Osteocyte (in vitro differentiated cells): ENCODE data around the gene ADAM8. TPM values are rescaled to one million over a fixed set of nuclear protein-coding genes. Genes with fewer than 3 reads are reported as not detected.

ENCODE experiments used
- DNase-seq: peaks from one replicate; pipeline ENCODE4 v3.0.0; 2021; ENCODE audit warnings: mixed read lengths; ENCODE audit not compliant: unreplicated experiment; ENCODE audit errors: extremely low spot score
- H3K27ac Mint-ChIP-seq: one replicate; pipeline ENCODE4 v1.8.0; 2021; ENCODE audit warnings: mild to moderate bottlenecking, mixed read lengths; ENCODE audit not compliant: unreplicated experiment
- H3K27me3 Mint-ChIP-seq: one replicate; pipeline ENCODE4 v1.8.0; 2021; ENCODE audit warnings: mixed read lengths; ENCODE audit not compliant: unreplicated experiment
- H3K36me3 Mint-ChIP-seq: one replicate; pipeline ENCODE4 v1.8.0; 2021; ENCODE audit warnings: mixed read lengths; ENCODE audit not compliant: unreplicated experiment
- H3K4me1 Mint-ChIP-seq: one replicate; pipeline ENCODE4 v1.8.0; 2021; ENCODE audit warnings: mixed read lengths; ENCODE audit not compliant: unreplicated experiment
- H3K4me3 Mint-ChIP-seq: one replicate; pipeline ENCODE4 v1.8.0; 2021; ENCODE audit warnings: mild to moderate bottlenecking, moderate library complexity, mixed read lengths; ENCODE audit not compliant: unreplicated experiment
- H3K9me3 Mint-ChIP-seq: one replicate; pipeline ENCODE4 v1.8.0; 2021; ENCODE audit warnings: mixed read lengths; ENCODE audit not compliant: unreplicated experiment
- CTCF ChIP-seq: fragments of 200-600 bp; sonication (generic); IDR thresholded peaks from 2 replicates; pipeline ENCODE4 v1.5.0; 2021; ENCODE audit warnings: antibody characterized with exemption, mild to moderate bottlenecking, moderate library complexity
- total RNA-seq: library from RNA; stranded (reverse); gene quantifications from 2 replicates; pipeline ENCODE4 v1.2.1, GENCODE V29; 2021

ADAM8 gene
- total RNA-seq, 1 donor from 2014 or later: 2.9 TPM

DNA sequence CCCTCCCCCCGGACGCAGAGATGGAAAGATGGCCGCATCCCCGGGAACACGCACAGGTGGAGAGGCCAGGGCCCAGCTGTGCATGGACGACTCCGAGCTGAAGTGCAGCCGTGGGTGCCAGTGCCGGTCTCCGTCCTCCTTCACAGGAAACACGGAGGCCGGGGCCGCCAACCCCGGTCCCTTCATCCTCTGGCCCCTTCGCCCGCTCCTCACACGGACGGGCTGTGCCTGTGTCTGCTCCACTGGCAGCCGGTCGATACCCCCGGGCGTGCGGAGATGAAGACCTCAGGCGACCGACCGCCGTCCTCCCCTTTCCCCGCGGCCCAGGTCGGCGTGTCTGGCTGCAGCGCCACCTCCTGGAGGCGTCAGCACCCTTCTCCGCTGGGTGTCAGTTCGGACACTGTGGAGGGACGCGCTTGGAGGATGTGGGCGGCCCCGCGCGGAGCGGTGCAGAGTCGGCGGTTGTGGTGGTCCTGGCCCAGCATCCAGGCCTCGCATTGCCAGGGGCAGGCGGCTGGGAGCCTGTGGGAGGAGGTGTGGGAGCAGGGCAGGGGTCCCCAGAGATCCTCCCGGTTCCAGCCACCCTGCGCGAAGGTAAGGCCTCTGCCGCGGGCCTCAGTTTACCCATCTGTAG lies 41.9 kb upstream of the ADAM8 start:
- peak; percentile 92 for TF ChIP-seq CTCF
- H3K27me3 Mint-ChIP-seq: no peaks in the 10 kb centered on the region
- H3K4me1 Mint-ChIP-seq: peaks cover 6% of the 10 kb centered on the region
- no peaks in the 10 kb centered on the region for H3K36me3 Mint-ChIP-seq
- no peaks in the 10 kb centered on the region for H3K9me3 Mint-ChIP-seq
- H3K27ac Mint-ChIP-seq: no peak overlapping the region
- H3K4me3 Mint-ChIP-seq: peak overlapping the region; percentile 71
- peak; percentile 91 for DNase-seq

- no peak for DNase-seq
- H3K36me3 Mint-ChIP-seq: peaks cover 5% of the 10 kb centered on the region
- H3K4me3 Mint-ChIP-seq: no peak overlapping the region
- no peaks in the 10 kb centered on the region for H3K27me3 Mint-ChIP-seq
- TF ChIP-seq CTCF: no peak
- no peak overlapping the region for H3K27ac Mint-ChIP-seq
- H3K9me3 Mint-ChIP-seq: no peaks in the 10 kb centered on the region
- peaks cover 6% of the 10 kb centered on the region for H3K4me1 Mint-ChIP-seq
Measured at GRCh38 chr10:133316732-133317131, 40.1 kb upstream of the ADAM8 start.

GRCh38 chr10:133316266-133316665 lies 39.6 kb upstream of the ADAM8 start:
- Mint-ChIP-seq H3K4me1 (peaks cover 6% of the 10 kb centered on the region), H3K27me3 (no peaks in the 10 kb centered on the region), H3K9me3 (no peaks in the 10 kb centered on the region), H3K27ac (no peak overlapping the region), H3K36me3 (peaks cover 5% of the 10 kb centered on the region), H3K4me3 (no peak overlapping the region)
- TF ChIP-seq CTCF: no peak
- DNase-seq: no peak

- Mint-ChIP-seq H3K36me3 (peaks cover 7% of the 10 kb centered on the region), H3K4me1 (peaks cover 6% of the 10 kb centered on the region), H3K27me3 (no peaks in the 10 kb centered on the region), H3K27ac (no peak overlapping the region), H3K9me3 (no peaks in the 10 kb centered on the region), H3K4me3 (no peak overlapping the region)
- DNase-seq: no peak
- no peak for TF ChIP-seq CTCF
Measured at GRCh38 chr10:133315847-133316246, 39.2 kb upstream of the ADAM8 start.

DNA sequence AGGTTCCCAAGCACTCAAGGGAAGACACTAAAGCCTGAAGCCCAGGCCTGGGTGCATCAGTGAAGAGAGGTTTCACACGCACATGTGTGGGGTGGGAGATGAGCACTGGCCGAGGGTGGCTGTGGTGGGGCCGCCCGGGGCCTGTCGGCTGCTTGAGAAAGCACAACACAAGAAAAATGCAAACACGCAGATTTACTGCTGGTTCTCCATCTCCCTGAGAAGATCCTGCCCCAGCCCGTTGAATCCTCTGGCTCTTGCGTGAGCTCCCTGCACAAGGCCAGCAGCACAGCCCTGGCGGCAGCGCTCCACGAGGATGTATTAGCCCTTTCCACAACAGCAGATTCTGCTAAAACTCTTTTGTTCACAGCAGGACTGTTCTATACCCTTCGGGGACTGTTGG lies 38.2 kb upstream of the ADAM8 start:
- Mint-ChIP-seq H3K36me3 (peaks cover 10% of the 10 kb centered on the region), H3K4me1 (peaks cover 6% of the 10 kb centered on the region), H3K4me3 (no peak overlapping the region), H3K9me3 (no peaks in the 10 kb centered on the region), H3K27ac (no peak overlapping the region), H3K27me3 (no peaks in the 10 kb centered on the region)
- no peak for TF ChIP-seq CTCF
- no peak for DNase-seq
